Lung (tissue), 12 donors: ENCODE results near the gene GOLGA3. TPM values are rescaled to one million over a fixed set of nuclear protein-coding genes. Genes with fewer than 3 reads are reported as not detected.

Experiments
- ATAC-seq: fragments of 200-7000 bp; cut with Tn5 transposase; one replicate; pipeline ENCODE4 v1.9.1; 2020; ENCODE audit warnings: moderate number of reproducible peaks; ENCODE audit not compliant: insufficient read depth, low FRiP score
- DNase-seq, 3 donors: peaks; one replicate each; pipeline ENCODE4 v3.0.0-alpha.2; 2013 to 2017
- H3K27ac ChIP-seq, 2 donors: one replicate each; pipeline ENCODE4 v1.5.1; 2013; ENCODE audit warnings: mild to moderate bottlenecking in 2 of 2, moderate library complexity in 2 of 2, control low read depth in 1 of 2, inconsistent platforms in 1 of 2, low read depth in 1 of 2, low read length in 1 of 2
- H3K27me3 ChIP-seq, 3 donors: one replicate each; pipeline ENCODE4 v1.5.1; 2013; ENCODE audit warnings: low read length in 2 of 3; ENCODE audit not compliant: control insufficient read depth in 3 of 3, insufficient read depth in 3 of 3
- H3K36me3 ChIP-seq, 4 donors: one replicate each; pipeline ENCODE4 v1.5.1; 2013; ENCODE audit warnings: low read length in 4 of 4, mild to moderate bottlenecking in 1 of 4, moderate library complexity in 1 of 4; ENCODE audit not compliant: control insufficient read depth in 4 of 4, insufficient read depth in 4 of 4
- H3K4me1 ChIP-seq, 5 donors: one replicate each; pipeline ENCODE4 v1.5.1; 2013; ENCODE audit warnings: low read length in 5 of 5, mild to moderate bottlenecking in 2 of 5, moderate library complexity in 1 of 5; ENCODE audit not compliant: control insufficient read depth in 5 of 5, insufficient read depth in 5 of 5
- H3K4me3 ChIP-seq: one replicate; pipeline ENCODE4 v1.5.1; 2013; ENCODE audit warnings: mild to moderate bottlenecking, control low read depth, moderate library complexity
- H3K9ac ChIP-seq, 2 donors: one replicate each; pipeline ENCODE4 v1.5.1; 2013; ENCODE audit warnings: low read length in 2 of 2, control low read depth in 1 of 2; ENCODE audit not compliant: insufficient read depth in 1 of 2
- H3K9me3 ChIP-seq, 4 donors: one replicate each; pipeline ENCODE4 v1.5.1; 2013; ENCODE audit warnings: low read length in 3 of 4, mild to moderate bottlenecking in 1 of 4, moderate library complexity in 1 of 4; ENCODE audit not compliant: control insufficient read depth in 4 of 4, insufficient read depth in 3 of 4
- CTCF ChIP-seq: IDR thresholded peaks from 2 replicates; pipeline ENCODE4 v1.5.1; 2012; ENCODE audit warnings: mild to moderate bottlenecking; ENCODE audit errors: control extremely low read depth, extremely low read depth
- WGBS, 2 donors: extraction: QIAGEN DNeasy Blood & Tissue Kit; methylation state at CpG; one replicate each; pipeline ENCODE4 v1.1.7; 2013; 5-methylcytosine and 5-hydroxymethylcytosine counted together
- polyA plus RNA-seq, 2 donors: library from polyadenylated mRNA; stranded (reverse); fragments of 200-250 nt; gene quantifications; one replicate each; pipeline ENCODE4 v1.2.1, GENCODE V29; 2013
- total RNA-seq, 2 donors: library from RNA; depleted of rRNA in 1 of 2; stranded (reverse); fragments of >200 nt in 1 of 2; gene quantifications; one replicate each; pipeline ENCODE4 v1.2.1, GENCODE V29; 2014 to 2021
- donor health status: control.
- donor health status: control.
- donor health status: Bipolar disorder and iron deficiency.
- donor health status: healthy.
- donor health status: DM: yes; HTN: yes; CAD: no.

Gene GOLGA3
- total and polyA plus RNA-seq, 4 donors = 17.5 to 81.1 (median 35.7) TPM

GRCh38 chr12:132783917-132784531, 44.6 kb downstream of the GOLGA3 start:
- no peaks in the 10 kb centered on the region for H3K27me3 ChIP-seq
- H3K9ac ChIP-seq = no peak overlapping the region
- TF ChIP-seq CTCF = no peak
- H3K4me3 ChIP-seq = no peak overlapping the region
- H3K36me3 ChIP-seq = peaks cover 22 to 77% (median 37%) of the 10 kb centered on the region in 4 donors
- ATAC-seq = no peak
- no peak overlapping the region for H3K27ac ChIP-seq
- 77 to 82% methylated on average over 21 to 22 of the region's 22 CpGs for WGBS, 2 donors
- peaks cover 0 to 2% (median 0%) of the 10 kb centered on the region in 4 donors for H3K9me3 ChIP-seq
- no peak for DNase-seq
- H3K4me1 ChIP-seq = no peaks in the 10 kb centered on the region

- WGBS, 2 donors = 97 to 98% methylated on average over 12 of the region's 12 CpGs
- Histone ChIP-seq H3K9ac (no peak overlapping the region), H3K27me3 (no peaks in the 10 kb centered on the region), H3K9me3 (no peaks in the 10 kb centered on the region), H3K27ac (no peak overlapping the region), H3K4me3 (no peak overlapping the region), H3K4me1 (no peaks in the 10 kb centered on the region), H3K36me3 (peaks cover 22 to 76% (median 39%) of the 10 kb centered on the region in 4 donors)
- no peak for DNase-seq
- TF ChIP-seq CTCF = no peak
- ATAC-seq = no peak
These were observed 46.7 kb downstream of the GOLGA3 start for GRCh38 chr12:132781938-132782337.

GRCh38 chr12:132779781-132780353, 48.8 kb downstream of the GOLGA3 start:
- no peak overlapping the region for H3K9ac ChIP-seq
- no peaks in the 10 kb centered on the region for H3K27me3 ChIP-seq
- 95 to 97% methylated on average over 30 of the region's 30 CpGs for WGBS, 2 donors
- H3K9me3 ChIP-seq = no peaks in the 10 kb centered on the region
- DNase-seq (no peak), ATAC-seq (no peak)
- no peak overlapping the region for H3K27ac ChIP-seq
- TF ChIP-seq CTCF = no peak
- H3K4me1 ChIP-seq = no peaks in the 10 kb centered on the region
- H3K36me3 ChIP-seq = peaks cover 29 to 76% (median 42%) of the 10 kb centered on the region in 4 donors
- no peak overlapping the region for H3K4me3 ChIP-seq

GRCh38 chr12:132777614-132778013, 51.1 kb downstream of the GOLGA3 start:
- no peak for TF ChIP-seq CTCF
- Histone ChIP-seq H3K4me1 (no peaks in the 10 kb centered on the region), H3K9me3 (peaks cover 0 to 2% (median 0%) of the 10 kb centered on the region in 4 donors), H3K4me3 (no peak overlapping the region), H3K36me3 (peaks cover 37 to 80% (median 44%) of the 10 kb centered on the region in 4 donors), H3K27ac (no peak overlapping the region), H3K9ac (no peak overlapping the region), H3K27me3 (no peaks in the 10 kb centered on the region)
- WGBS, 2 donors = 90 to 93% methylated on average over 20 of the region's 20 CpGs
- ATAC-seq (no peak), DNase-seq (no peak)
